ENCODE data around the gene ADAP1.

The ADAP1 gene

DNA sequence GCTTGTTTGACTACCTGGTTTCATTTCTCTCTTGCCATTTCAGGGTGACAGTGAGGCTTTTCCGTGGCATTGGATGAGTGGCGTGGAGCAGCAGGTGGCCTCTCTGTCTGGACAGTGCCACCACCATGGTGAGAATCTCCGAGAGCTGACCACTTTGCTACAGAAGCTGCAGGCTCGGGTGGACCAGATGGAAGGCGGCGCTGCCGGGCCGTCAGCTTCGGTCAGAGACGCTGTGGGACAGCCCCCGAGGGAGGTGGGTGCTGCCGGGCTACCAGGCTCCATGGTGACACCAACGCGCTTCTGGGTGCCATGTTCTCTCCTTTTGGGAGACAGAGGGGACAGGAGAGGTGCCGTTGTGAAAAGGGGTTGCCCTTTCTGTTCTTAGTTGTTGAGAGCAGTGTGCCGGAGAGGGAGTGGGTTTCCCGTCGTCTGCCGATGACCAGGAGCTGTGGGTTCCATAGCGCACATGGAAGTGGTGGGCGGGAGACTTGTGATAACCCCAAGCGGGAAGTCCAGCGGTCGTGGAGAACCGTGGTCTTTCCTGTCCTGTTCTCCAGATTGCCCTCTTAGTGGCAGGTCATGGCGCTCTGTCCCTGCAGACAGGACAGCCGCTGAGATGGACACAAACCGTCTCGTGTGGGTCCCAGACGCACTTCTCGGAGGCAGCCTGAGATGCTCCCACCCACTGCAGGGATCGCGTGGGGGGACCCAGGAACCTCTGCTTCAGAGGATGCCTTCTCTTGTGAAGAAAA is 100.9 kb downstream of the ADAP1 start:
- no peak for DNase-seq

- no peak for DNase-seq
These were observed 103.3 kb downstream of the ADAP1 start for GRCh38 chr7:851204-851603.

GRCh38 chr7:849781-850180 is 104.7 kb downstream of the ADAP1 start:
- no peak for DNase-seq

GRCh38 chr7:849145-849544 is 105.3 kb downstream of the ADAP1 start:
- no peak for DNase-seq
